HepG2 (cell line): Measurements from ENCODE around the gene TOM1L1. TPM values are rescaled to one million over a fixed set of nuclear protein-coding genes. Genes with fewer than 3 reads are reported as not detected.
A peak's percentile ranks its signal among the peaks of the same experiment; 100 is the strongest.

Experiments used
- BHLHE40 ChIP-seq: IDR thresholded peaks from 2 replicates; pipeline ENCODE4 v1.6.1; 2011; ENCODE audit warnings: low read length, improper control_type of control experiment
- GMEB1 ChIP-seq: sonication (generic); formaldehyde crosslinking; IDR thresholded peaks from 2 replicates; pipeline ENCODE4 v1.5.1; 2020; ENCODE audit warnings: missing genetic modification reagents, mild to moderate bottlenecking, borderline replicate concordance
- JUNB ChIP-seq: sonication (generic); formaldehyde crosslinking; IDR thresholded peaks from 2 replicates; pipeline ENCODE4 v1.8.0; 2022; ENCODE audit warnings: missing genetic modification reagents, mild to moderate bottlenecking, borderline replicate concordance
- KDM5B ChIP-seq: sonication (generic); formaldehyde crosslinking; IDR thresholded peaks from 2 replicates; pipeline ENCODE4 v1.4.0; 2020; ENCODE audit warnings: missing genetic modification reagents, mild to moderate bottlenecking, borderline replicate concordance
- MIXL1 ChIP-seq: IDR thresholded peaks from 2 replicates; pipeline ENCODE4 v1.6.1; 2016
- PRMT3 ChIP-seq: sonication (generic); formaldehyde crosslinking; IDR thresholded peaks from 2 replicates; pipeline ENCODE4 v1.8.1; 2022; ENCODE audit warnings: low read depth, mild to moderate bottlenecking, moderate library complexity, missing genetic modification reagents, borderline replicate concordance
- RFX5 ChIP-seq: IDR thresholded peaks from 2 replicates; pipeline ENCODE4 v1.6.1; 2011; ENCODE audit warnings: low read depth, low read length, improper control_type of control experiment
- TARDBP ChIP-seq: sonication (generic); formaldehyde crosslinking; IDR thresholded peaks from 2 replicates; pipeline ENCODE4 v1.8.0; 2022; ENCODE audit warnings: mild to moderate bottlenecking, missing genetic modification reagents
- ZKSCAN8 ChIP-seq: IDR thresholded peaks from 2 replicates; pipeline ENCODE4 v1.6.1; 2016; ENCODE audit warnings: borderline replicate concordance, missing genetic modification reagents, missing compliant biosample characterization
- ZMAT3 ChIP-seq: sonication (generic); formaldehyde crosslinking; conservative IDR thresholded peaks from 2 replicates; pipeline ENCODE4 v1.7.0; 2021; ENCODE audit warnings: missing genetic modification reagents
- ZNF18 ChIP-seq: sonication (generic); formaldehyde crosslinking; IDR thresholded peaks from 2 replicates; pipeline ENCODE4 v1.8.0; 2022; ENCODE audit warnings: mild to moderate bottlenecking, missing genetic modification reagents; ENCODE audit not compliant: insufficient replicate concordance
- ZNF367 ChIP-seq: sonication (generic); formaldehyde crosslinking; IDR thresholded peaks from 2 replicates; pipeline ENCODE4 v1.4.0; 2020; ENCODE audit warnings: missing genetic modification reagents, borderline replicate concordance
- ZNF747 ChIP-seq: sonication (generic); formaldehyde crosslinking; IDR thresholded peaks from 2 replicates; pipeline ENCODE4 v1.8.1; 2023; ENCODE audit warnings: missing genetic modification reagents, mild to moderate bottlenecking, borderline replicate concordance
- polyA plus RNA-seq, 8 experiments: library from polyadenylated mRNA; depleted of rRNA in 3 of 8; stranded (reverse) in 7 of 8; unstranded in 1 of 8; fragments of >200 nt; fragmentation: Illumina TruSeq in 4 of 8; extraction: Trizol in 4 of 8; gene quantifications; 2 replicates each; pipeline versions ENCODE4 v1.2.1 to v1.2.3, GENCODE V29; 2011 to 2016; ENCODE audit warnings: low read depth in 4 of 8, missing spikeins in 1 of 8, mixed read lengths in 1 of 8; ENCODE audit not compliant: insufficient read depth in 1 of 8
- total RNA-seq, 5 experiments: library from RNA; depleted of rRNA; stranded (reverse); fragments of >200 nt; fragmentation: Illumina TruSeq; extraction: Trizol; gene quantifications; 2 replicates each; pipeline ENCODE4 v1.2.3, GENCODE V29; 2016; ENCODE audit warnings: low read depth in 1 of 5
- TF ChIP-seq, protein P1 (sequence below): sonication (generic); formaldehyde crosslinking; IDR thresholded peaks from 2 replicates; pipeline ENCODE4 v1.4.0; 2020; ENCODE audit warnings: low read depth, missing genetic modification reagents
- TF ChIP-seq, protein P2 (sequence below): sonication (generic); formaldehyde crosslinking; IDR thresholded peaks from 2 replicates; pipeline ENCODE4 v1.4.0; 2020; ENCODE audit warnings: missing genetic modification reagents

The TOM1L1 gene
- total and polyA plus RNA-seq, 2 of the 13 experiments (the other 11 are each of a cell fraction or from before 2014, with no cell fraction given): 45.3 to 51.3 TPM

DNA sequence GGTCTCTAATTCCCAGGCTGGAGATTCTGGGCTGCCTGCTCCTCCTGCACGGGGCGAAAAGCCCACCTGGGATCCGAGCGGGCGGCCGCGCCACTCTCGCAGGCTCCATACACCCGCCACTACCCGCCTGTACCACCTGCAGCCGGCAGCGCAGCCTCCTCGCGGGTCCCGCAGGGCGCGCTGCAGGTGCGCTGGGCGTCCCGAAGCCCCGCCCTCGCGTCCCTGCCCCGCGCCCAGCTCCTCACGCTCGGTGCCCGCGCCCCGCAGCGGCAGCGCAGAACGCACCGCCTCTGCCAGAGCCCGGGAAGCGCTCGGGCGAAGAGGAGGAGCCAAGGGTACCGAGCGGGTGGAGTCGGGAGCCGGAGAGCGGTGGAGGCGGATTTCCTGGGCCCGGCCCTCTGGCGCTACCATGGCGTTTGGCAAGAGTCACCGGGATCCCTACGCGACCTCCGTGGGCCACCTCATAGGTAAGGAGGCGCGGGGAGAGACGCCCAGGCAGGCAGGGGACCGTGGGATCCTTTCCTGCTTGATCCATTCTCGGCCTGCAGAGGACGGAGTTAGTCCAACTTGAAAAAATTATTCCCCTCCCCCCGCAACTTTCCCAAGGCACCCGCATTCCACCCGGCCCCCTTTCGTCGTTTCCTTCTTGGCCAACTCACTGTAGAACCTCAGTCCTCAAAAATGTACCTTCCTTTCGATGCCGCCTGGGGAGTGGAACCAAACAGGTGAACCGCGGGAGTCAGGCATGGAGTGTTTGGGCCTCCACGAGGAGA, at the start of gene TOM1L1 (continued):
- TF ChIP-seq ZNF18 (peak; percentile 9), KDM5B (CRISPR knock-in tag) (peak; percentile 78), TARDBP (CRISPR knock-in tag) (peak; percentile 93), ZKSCAN8 (CRISPR knock-in tag) (0 out of 2 replicates have a peak, but pooled peaks have one; percentile 67), GMEB1 (CRISPR knock-in tag) (peak; percentile 72), JUNB (CRISPR knock-in tag) (no peak), PRMT3 (CRISPR knock-in tag) (no peak), MIXL1 (CRISPR knock-in tag) (0 out of 2 replicates have a peak, but pooled peaks have one; percentile 13), RFX5 (no peak), BHLHE40 (no peak), ZMAT3 (CRISPR knock-in tag) (peak; percentile 68), ZNF367 (CRISPR knock-in tag) (no peak), ZNF747 (peak; percentile 90; the same call in 1 of the 2 replicates)
- TF ChIP-seq, protein P1, sequence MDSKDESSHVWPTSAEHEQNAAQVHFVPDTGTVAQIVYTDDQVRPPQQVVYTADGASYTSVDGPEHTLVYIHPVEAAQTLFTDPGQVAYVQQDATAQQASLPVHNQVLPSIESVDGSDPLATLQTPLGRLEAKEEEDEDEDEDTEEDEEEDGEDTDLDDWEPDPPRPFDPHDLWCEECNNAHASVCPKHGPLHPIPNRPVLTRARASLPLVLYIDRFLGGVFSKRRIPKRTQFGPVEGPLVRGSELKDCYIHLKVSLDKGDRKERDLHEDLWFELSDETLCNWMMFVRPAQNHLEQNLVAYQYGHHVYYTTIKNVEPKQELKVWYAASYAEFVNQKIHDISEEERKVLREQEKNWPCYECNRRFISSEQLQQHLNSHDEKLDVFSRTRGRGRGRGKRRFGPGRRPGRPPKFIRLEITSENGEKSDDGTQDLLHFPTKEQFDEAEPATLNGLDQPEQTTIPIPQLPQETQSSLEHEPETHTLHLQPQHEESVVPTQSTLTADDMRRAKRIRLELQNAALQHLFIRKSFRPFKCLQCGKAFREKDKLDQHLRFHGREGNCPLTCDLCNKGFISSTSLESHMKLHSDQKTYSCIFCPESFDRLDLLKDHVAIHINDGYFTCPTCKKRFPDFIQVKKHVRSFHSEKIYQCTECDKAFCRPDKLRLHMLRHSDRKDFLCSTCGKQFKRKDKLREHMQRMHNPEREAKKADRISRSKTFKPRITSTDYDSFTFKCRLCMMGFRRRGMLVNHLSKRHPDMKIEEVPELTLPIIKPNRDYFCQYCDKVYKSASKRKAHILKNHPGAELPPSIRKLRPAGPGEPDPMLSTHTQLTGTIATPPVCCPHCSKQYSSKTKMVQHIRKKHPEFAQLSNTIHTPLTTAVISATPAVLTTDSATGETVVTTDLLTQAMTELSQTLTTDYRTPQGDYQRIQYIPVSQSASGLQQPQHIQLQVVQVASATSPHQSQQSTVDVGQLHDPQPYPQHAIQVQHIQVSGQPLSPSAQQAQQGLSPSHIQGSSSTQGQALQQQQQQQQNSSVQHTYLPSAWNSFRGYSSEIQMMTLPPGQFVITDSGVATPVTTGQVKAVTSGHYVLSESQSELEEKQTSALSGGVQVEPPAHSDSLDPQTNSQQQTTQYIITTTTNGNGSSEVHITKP: no peak
- TF ChIP-seq, protein P2, sequence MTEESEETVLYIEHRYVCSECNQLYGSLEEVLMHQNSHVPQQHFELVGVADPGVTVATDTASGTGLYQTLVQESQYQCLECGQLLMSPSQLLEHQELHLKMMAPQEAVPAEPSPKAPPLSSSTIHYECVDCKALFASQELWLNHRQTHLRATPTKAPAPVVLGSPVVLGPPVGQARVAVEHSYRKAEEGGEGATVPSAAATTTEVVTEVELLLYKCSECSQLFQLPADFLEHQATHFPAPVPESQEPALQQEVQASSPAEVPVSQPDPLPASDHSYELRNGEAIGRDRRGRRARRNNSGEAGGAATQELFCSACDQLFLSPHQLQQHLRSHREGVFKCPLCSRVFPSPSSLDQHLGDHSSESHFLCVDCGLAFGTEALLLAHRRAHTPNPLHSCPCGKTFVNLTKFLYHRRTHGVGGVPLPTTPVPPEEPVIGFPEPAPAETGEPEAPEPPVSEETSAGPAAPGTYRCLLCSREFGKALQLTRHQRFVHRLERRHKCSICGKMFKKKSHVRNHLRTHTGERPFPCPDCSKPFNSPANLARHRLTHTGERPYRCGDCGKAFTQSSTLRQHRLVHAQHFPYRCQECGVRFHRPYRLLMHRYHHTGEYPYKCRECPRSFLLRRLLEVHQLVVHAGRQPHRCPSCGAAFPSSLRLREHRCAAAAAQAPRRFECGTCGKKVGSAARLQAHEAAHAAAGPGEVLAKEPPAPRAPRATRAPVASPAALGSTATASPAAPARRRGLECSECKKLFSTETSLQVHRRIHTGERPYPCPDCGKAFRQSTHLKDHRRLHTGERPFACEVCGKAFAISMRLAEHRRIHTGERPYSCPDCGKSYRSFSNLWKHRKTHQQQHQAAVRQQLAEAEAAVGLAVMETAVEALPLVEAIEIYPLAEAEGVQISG (CRISPR knock-in tag): peak; percentile 68; the same call in 1 of the 2 replicates
